Stimulated activated CD4-positive, alpha-beta T cell treated with anti-CD3 and anti-CD28 coated beads, Interleukin-2, amount 100 ng/mL, for 4 hours (primary cell): ENCODE data around the gene ITIH5.

Source experiments
- DNase-seq: peaks from one replicate; pipeline ENCODE4 v3.0.0-alpha.2; 2020; ENCODE audit warnings: low read depth

The ITIH5 gene

DNA sequence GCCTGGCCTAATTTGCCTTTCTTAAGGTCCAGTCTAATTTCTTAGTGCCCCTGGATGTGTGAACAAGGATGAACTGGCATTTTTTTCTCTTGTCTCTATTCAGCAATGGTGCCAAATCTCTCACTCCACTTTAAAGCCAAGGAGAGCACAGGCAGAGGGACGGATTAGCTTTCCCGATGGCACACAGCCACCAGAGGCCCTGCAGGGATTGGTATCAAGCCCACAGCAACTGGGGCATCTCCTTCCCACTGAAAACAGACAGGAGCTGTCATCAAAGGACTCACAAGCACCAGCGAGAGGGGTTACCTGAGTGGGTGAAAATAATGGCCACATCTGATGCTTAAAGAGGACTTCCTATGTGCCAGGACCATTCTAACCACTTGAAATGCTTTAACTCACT is 83.1 kb downstream of the ITIH5 start:
- no peak for DNase-seq

- no peak for DNase-seq
Observed at GRCh38 chr10:7580520-7580919, 86.2 kb downstream of the ITIH5 start.

- no peak for DNase-seq
Observed at GRCh38 chr10:7579681-7580080, 87.1 kb downstream of the ITIH5 start.

DNA sequence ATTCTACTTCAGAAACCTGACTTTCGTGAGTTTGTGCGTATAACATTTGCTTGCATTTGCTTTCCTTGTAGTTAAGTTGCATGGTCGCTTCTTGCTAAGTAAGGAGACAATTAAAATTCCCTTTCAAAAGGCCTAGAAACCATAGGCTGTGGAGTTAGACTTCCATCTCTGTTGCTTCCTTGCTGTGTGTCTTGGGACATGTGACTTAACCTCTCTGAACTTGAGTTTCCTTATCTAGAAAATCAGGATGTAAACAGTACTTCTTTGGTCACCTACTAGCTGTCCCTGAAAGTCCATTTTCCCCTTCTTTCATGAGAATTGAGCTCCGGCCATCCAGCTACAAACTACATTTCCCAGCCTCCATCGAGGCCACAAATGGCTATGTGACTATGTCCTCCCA is 89.2 kb downstream of the ITIH5 start:
- no peak for DNase-seq

GRCh38 chr10:7577176-7577575 is 89.6 kb downstream of the ITIH5 start:
- no peak for DNase-seq

- DNase-seq: no peak
Observed at GRCh38 chr10:7576340-7576739, 90.4 kb downstream of the ITIH5 start.

DNA sequence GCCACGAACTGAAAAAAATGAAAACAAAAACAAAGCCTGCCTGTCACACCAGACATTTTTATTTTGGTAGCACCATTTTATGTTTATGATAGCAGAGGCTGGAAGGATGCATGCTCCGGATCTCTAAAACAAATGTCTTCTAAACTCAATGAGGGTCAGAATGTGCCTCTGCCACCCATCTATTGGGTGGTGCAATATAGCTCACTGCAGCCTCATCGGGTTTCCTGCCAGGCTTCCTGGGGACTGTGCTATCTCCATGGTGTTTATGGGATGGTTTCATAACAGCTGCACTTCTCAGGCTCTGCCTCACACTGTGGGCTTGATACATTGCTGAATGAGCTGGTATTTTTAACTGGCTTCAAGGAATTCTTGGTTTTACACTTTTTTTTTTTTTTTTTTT is 94.4 kb downstream of the ITIH5 start:
- no peak for DNase-seq

GRCh38 chr10:7571981-7572380 is 94.8 kb downstream of the ITIH5 start:
- DNase-seq: no peak

- DNase-seq: no peak
Observed at GRCh38 chr10:7567911-7568620, 98.7 kb downstream of the ITIH5 start.

DNA sequence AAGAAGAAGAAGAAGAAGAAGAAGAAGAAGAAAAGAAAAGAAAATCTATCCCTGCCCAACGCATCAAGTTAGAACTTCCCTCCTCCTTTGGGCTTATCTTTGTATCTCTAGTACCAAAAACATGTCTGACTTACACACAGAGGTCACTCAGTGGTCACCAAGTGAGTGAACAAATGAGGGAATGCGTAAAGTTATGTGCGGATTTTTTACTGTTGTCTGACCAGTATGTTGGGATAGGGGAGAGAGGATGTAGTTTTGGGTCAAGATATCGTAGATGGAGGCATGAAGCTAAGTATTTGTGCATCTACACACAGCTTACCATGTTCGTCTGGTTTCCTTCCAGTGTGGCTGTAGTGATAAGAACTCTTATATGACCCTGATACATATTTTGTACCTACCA is 99.9 kb downstream of the ITIH5 start:
- DNase-seq: no peak

DNA sequence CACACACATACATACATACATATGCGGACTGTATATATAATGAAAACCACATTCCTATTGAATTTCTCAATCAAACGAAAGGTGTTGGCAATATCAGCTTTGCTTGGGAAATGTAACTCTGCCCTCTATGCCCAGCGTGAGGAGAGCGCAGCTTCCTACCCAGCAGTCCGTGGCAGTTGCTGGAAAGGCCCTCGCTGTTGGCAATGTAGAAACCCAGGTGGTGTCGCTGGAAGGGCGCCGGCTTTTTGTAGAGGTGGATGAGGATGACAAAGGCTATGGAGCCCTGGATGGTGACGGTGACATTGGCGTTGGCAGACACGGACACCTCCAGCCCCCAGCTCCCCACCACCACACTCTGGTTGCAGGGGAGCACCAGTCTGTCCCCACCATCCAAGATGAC is 100.9 kb downstream of the ITIH5 start:
- no peak for DNase-seq

GRCh38 chr10:7563770-7564169 is 103.0 kb downstream of the ITIH5 start:
- DNase-seq: no peak

DNA sequence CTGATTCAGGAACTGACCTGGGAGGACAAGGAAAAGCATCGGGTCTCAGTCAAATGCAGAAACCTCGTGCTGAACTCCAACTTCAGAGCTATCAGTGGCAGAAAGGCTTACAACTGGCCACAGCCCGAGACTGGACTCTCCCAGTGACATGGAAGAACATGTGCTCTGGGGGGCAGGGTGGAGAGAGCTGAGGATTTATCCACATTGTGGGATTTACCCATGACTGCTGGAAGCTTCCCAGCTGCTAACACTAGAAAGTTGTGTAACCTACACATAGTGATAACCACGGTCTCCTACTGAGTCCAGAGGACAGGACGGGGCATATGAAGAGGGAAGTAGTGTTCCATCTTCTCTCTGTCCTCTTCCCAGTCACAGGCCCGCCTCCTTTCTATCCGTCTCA is 103.4 kb downstream of the ITIH5 start:
- no peak for DNase-seq

DNA sequence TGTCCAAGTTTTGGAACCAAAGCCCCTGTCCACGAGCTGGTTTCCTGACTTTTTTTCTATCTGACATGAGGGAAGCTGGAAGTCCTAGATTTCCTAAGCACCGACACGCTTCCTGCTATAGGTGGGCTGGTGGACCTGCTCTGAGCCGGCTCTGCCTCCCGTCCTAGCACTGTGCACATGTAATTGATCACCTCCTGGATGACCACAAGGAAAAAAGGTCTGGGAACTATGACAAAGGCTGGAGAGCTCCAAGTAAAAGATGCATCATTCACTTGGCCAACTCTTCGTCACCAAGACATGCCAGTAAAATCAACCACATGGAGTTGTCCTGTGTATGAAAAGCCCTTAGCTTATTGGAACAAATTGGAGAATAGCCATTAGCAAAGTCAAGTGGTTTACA is 104.8 kb downstream of the ITIH5 start:
- no peak for DNase-seq

DNA sequence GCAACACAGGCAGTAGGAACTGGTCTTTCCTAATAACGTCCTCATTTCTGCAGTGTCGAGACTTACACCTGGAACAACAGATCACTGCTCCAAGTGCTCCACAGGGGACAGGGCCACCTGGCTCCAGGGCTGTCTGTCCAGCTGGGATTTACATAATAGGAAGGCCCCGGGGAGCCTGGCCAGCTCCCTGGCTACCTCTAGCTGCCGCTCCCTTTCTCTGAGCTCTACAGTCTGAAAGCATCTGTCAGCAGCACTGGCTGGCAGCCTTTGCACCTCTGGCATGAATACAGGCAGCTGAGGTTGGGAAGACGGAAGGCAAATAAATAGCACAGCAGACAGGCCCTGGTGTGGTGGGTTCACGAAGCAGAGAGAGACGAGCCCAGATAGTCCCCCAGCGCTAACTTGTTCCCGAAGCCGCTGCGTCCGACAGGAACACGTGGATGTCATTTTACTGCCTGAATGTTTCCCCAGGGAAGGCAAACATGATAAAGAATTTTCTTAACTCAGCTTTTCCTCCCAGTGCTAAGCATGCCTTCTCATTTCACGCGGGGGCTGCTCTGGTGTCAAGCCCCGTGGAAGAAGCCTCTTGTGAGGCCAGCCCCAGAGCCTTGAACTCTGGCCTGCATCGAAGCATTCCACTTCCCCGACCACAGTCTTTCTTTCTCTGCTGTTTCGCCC is 105.4 kb downstream of the ITIH5 start:
- no peak for DNase-seq

GRCh38 chr10:7560519-7560918 is 106.2 kb downstream of the ITIH5 start:
- DNase-seq: no peak

DNA sequence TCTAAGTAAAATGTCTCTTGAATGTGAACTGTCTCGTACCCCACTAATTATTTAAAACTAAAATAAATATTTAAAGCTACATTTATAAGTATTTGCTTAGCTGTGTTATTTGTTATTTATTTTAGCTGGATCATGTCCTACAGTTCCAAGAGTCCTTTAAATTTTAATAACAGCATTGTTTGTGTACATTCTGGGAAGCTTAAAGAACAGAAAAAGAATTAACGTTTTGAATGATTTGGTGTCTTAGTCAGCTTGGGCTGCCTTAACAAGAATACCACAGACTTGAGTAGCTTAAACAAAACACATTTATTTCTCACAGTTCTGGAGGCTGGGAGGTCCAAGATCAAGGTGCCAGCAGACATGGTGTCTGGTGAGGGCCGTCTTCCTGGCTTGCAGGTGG is 107.4 kb downstream of the ITIH5 start:
- no peak for DNase-seq

DNA sequence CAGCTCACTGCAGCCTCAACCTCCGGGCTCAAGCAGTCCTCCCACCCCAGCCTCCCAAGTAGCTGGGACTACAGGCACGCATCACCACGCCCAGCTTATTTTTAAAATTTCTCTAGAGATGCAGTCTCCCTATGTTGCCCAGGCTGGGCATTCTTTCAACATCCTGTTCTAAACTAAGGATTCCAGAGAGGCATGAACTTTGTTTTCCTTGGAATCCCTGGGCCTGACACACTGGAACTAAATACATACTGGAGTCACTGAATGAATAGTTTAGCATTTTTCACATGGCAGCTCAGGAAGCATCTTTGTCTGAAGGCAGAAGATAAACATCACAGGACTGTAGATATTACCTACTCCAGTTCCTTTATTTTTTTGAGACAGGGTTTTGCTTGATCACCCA is 108.7 kb downstream of the ITIH5 start:
- no peak for DNase-seq

DNA sequence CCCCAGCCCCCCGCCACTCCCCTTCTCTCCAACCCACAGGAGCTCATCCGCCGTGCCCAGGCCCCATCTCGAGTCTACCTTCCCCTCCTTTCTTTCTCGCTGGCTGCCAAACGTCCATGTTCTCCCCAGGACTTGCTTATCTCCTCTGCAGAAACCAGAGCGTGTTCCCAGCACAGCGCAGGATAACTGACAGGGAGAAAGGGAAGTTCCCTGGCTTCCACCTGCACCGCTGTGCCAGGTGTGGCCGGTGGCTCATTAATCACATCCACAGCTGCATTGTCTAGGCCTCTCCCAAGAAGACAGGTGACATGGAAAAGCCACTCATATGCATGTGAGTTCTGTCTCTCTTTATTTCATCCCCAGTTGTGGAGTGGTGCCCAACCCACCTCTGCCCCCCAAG is 113.2 kb downstream of the ITIH5 start:
- DNase-seq: no peak

- no peak for DNase-seq
Observed at GRCh38 chr10:7551950-7552716, 114.6 kb downstream of the ITIH5 start.

DNA sequence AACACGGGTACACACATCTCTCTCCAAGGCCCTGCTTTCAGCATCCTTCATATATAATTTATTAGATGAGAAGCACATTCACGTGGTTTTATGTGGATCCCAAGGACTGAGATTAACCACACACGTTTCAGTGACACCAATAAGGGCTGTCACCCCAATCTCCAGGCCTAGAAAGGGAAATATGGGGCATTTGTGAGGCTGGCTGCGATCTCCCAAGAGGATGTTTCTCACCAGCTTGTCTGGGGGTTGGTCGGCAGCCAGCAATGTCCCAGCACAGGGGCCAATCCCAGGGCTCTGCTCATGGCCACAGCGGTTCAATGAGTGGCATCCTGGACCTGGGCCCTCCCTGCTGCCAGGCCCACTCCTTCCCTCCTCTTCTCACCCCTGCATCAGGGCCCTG is 115.5 kb downstream of the ITIH5 start:
- no peak for DNase-seq

DNA sequence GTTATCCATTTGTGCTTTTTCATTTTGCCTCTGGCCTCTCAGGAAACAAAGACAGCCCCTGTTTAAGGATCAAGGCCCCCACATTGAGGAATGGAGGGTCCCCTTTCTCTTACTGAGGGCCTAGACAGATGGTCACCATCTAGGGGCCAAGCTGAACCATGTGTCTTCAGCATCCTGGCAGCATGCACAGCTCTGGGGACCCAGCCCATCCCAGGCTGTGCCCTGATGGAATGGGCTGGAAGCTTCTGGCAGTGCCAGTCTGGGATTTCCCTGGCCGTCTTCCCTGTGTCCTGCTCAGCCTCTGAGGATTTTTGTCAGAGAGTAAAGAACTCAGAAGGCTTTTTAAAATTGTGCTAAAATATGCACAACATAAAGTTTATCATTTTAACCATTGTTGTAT is 116.8 kb downstream of the ITIH5 start:
- DNase-seq: no peak

DNA sequence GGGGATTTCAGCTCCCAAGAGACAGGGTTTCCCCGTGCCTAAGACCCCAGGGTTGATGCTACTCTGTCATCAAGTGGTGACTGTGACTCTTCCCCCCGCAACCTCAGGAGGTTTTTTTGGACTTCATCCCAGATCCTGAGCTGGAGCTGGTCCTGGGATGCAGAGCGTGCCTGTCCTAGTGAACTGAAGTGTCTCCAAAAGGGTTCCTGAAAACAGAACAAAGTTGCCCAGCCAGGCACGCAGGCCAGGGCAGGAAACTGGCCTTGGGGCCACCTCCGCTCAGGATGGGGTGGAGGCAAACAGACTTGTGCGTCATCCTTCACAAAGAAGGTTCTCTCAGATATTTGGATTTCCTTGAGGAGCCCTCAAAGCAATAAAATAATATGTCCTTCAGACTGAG is 118.9 kb downstream of the ITIH5 start:
- no peak for DNase-seq
